HepG2 (cell line): ENCODE results near the gene CCNF. TPM values are rescaled to one million over a fixed set of nuclear protein-coding genes. Genes with fewer than 3 reads are reported as not detected.

Experiments used
- AHDC1 ChIP-seq: sonication (generic); formaldehyde crosslinking; IDR thresholded peaks from 2 replicates; pipeline ENCODE4 v1.5.1; 2020; ENCODE audit warnings: mild to moderate bottlenecking, missing genetic modification reagents, borderline replicate concordance
- ARID5B ChIP-seq: IDR thresholded peaks from 2 replicates; pipeline ENCODE4 v1.4.0; 2020; ENCODE audit warnings: mild to moderate bottlenecking, missing genetic modification reagents
- EP300 ChIP-seq, 3 experiments: sonication (generic) in 1 of 3; formaldehyde crosslinking in 1 of 3; IDR thresholded peaks; 2 replicates each; pipeline versions ENCODE4 v1.5.1 to v1.6.1; 2011 to 2020; ENCODE audit warnings: low read depth in 2 of 3, low read length in 2 of 3, borderline replicate concordance in 1 of 3, improper control_type of control experiment in 1 of 3, mild to moderate bottlenecking in 1 of 3, missing genetic modification reagents in 1 of 3, moderate library complexity in 1 of 3
- FOXO1 ChIP-seq: sonication (generic); formaldehyde crosslinking; IDR thresholded peaks from 2 replicates; pipeline ENCODE4 v1.4.0; 2020; ENCODE audit warnings: missing genetic modification reagents
- KLF12 ChIP-seq: sonication (generic); formaldehyde crosslinking; IDR thresholded peaks from 2 replicates; pipeline ENCODE4 v1.4.0; 2020; ENCODE audit warnings: missing genetic modification reagents, borderline replicate concordance
- MYC ChIP-seq: sonication (generic); formaldehyde crosslinking; IDR thresholded peaks from 2 replicates; pipeline ENCODE4 v1.9.0; 2021; ENCODE audit warnings: missing genetic modification reagents, borderline replicate concordance
- NFE2L1 ChIP-seq: sonication (generic); formaldehyde crosslinking; IDR thresholded peaks from 2 replicates; pipeline ENCODE4 v1.4.0; 2020; ENCODE audit warnings: missing genetic modification reagents, mild to moderate bottlenecking, borderline replicate concordance
- NR3C1 ChIP-seq: sonication (generic); formaldehyde crosslinking; IDR thresholded peaks from 2 replicates; pipeline ENCODE4 v1.4.0; 2020; ENCODE audit warnings: missing genetic modification reagents
- PITX1 ChIP-seq: sonication (generic); formaldehyde crosslinking; IDR thresholded peaks from 2 replicates; pipeline ENCODE4 v1.5.1; 2020; ENCODE audit warnings: mild to moderate bottlenecking, missing genetic modification reagents
- RARA ChIP-seq: IDR thresholded peaks from 2 replicates; pipeline ENCODE4 v1.6.1; 2016; ENCODE audit warnings: missing genetic modification reagents, missing compliant biosample characterization
- RXRB ChIP-seq: IDR thresholded peaks from 2 replicates; pipeline ENCODE4 v1.6.1; 2016; ENCODE audit warnings: borderline replicate concordance, missing genetic modification reagents, missing compliant biosample characterization
- ZBTB37 ChIP-seq: sonication (generic); formaldehyde crosslinking; IDR thresholded peaks from 2 replicates; pipeline ENCODE4 v1.4.0; 2020; ENCODE audit warnings: mild to moderate bottlenecking, missing genetic modification reagents
- ZGPAT ChIP-seq: IDR thresholded peaks from 2 replicates; pipeline ENCODE4 v1.6.1; 2016; ENCODE audit warnings: mild to moderate bottlenecking
- ZSCAN12 ChIP-seq: sonication (generic); formaldehyde crosslinking; IDR thresholded peaks from 2 replicates; pipeline ENCODE4 v1.9.0; 2021; ENCODE audit warnings: mild to moderate bottlenecking, missing genetic modification reagents
- polyA plus RNA-seq, 8 experiments: library from polyadenylated mRNA; depleted of rRNA in 3 of 8; stranded (reverse) in 7 of 8; unstranded in 1 of 8; fragments of >200 nt; fragmentation: Illumina TruSeq in 4 of 8; extraction: Trizol in 4 of 8; gene quantifications; 2 replicates each; pipeline versions ENCODE4 v1.2.1 to v1.2.3, GENCODE V29; 2011 to 2016; ENCODE audit warnings: low read depth in 4 of 8, missing spikeins in 1 of 8, mixed read lengths in 1 of 8; ENCODE audit not compliant: insufficient read depth in 1 of 8
- total RNA-seq, 5 experiments: library from RNA; depleted of rRNA; stranded (reverse); fragments of >200 nt; fragmentation: Illumina TruSeq; extraction: Trizol; gene quantifications; 2 replicates each; pipeline ENCODE4 v1.2.3, GENCODE V29; 2016; ENCODE audit warnings: low read depth in 1 of 5

CCNF gene
- total and polyA plus RNA-seq, 2 of the 13 experiments (the other 11 are each of a cell fraction or from before 2014, with no cell fraction given), result 6.4 to 22.8 TPM

- peak; percentile 36; the same call in 1 of the 2 replicates for TF ChIP-seq ZGPAT (CRISPR knock-in tag)
- peak; percentile 47; the same call in 1 of the 2 replicates for TF ChIP-seq MYC (CRISPR knock-in tag)
- TF ChIP-seq ZSCAN12 (CRISPR knock-in tag), result no peak
- peak; percentile 69; the same call in 1 of the 2 replicates for TF ChIP-seq AHDC1 (CRISPR knock-in tag)
- TF ChIP-seq RXRB (CRISPR knock-in tag), result peak; percentile 38; the same call in 1 of the 2 replicates
- no peak for TF ChIP-seq NR3C1
- TF ChIP-seq ZBTB37 (CRISPR knock-in tag), result 0 out of 2 replicates have a peak, but pooled peaks have one; percentile 52
- peak in 1 of 2 experiments; percentile 77; a peak in 2 of 4 replicates for TF ChIP-seq EP300 (IDR thresholded peaks at IDR 0.05; ENCODE audit: low read depth in 2 of 2, low read length in 2 of 2)
- peak; percentile 54; the same call in 1 of the 2 replicates for TF ChIP-seq EP300 (CRISPR knock-in tag; IDR thresholded peaks at IDR 0.05; ENCODE audit: borderline replicate concordance)
- peak; percentile 84 for TF ChIP-seq FOXO1 (CRISPR knock-in tag)
- peak; percentile 67 for TF ChIP-seq RARA (CRISPR knock-in tag)
- no peak for TF ChIP-seq NFE2L1 (CRISPR knock-in tag)
- TF ChIP-seq PITX1 (CRISPR knock-in tag), result peak; percentile 66; the same call in 1 of the 2 replicates
- peak; percentile 60 for TF ChIP-seq ARID5B (CRISPR knock-in tag)
- TF ChIP-seq KLF12 (CRISPR knock-in tag), result no peak
These were observed 40.3 kb upstream of the CCNF start (continued) for GRCh38 chr16:2388875-2389433.
